GM12878 (cell line): ENCODE measurements around the gene NEB. TPM values are rescaled to one million over a fixed set of nuclear protein-coding genes. Genes with fewer than 3 reads are reported as not detected.

Source experiments
- ATAC-seq: fragments of 200-7000 bp; cut with Tn5 transposase; 3 replicates; pipeline ENCODE4 v1.9.1; 2020; ENCODE audit warnings: mild to moderate bottlenecking, moderate library complexity
- BruUV-seq: library from RNA; stranded (reverse); fragments of 400-500 nt; replicated peaks from 2 replicates; lab custom pipeline; 2021; lab: Mats Ljungman, UMichigan
- CTCF ChIA-PET: fragments of 300-600 bp; sonication (Branson Sonifier 250); formaldehyde crosslinking; extraction: SDS; loops from one replicate; lab custom pipeline; 2021; ENCODE audit warnings: inconsistent platforms; lab: Yijun Ruan, JAX
- POLR2A ChIA-PET: fragments of 350-600 bp; formaldehyde crosslinking; extraction: SDS; loops from one replicate; lab custom pipeline; 2021; ENCODE audit warnings: inconsistent platforms; lab: Charles Lee
- RAD21 ChIA-PET: fragments of 300-600 bp; sonication (Branson Sonifier 250); formaldehyde crosslinking; loops from one replicate; lab custom pipeline; 2023; ENCODE audit warnings: antibody characterized with exemption; ENCODE audit not compliant: unreplicated experiment; lab: Charles Lee
- SMC1A ChIA-PET: fragments of 300-600 bp; sonication (Branson Sonifier 250); formaldehyde crosslinking; loops from one replicate; lab custom pipeline; 2023; ENCODE audit not compliant: unreplicated experiment, uncharacterized antibody; lab: Charles Lee
- DNase-seq: peaks from one replicate; pipeline ENCODE4 v3.0.0-alpha.2; 2011; ENCODE audit warnings: low read depth, low spot score
- FAIRE-seq: peaks from 3 replicates; lab custom pipeline; 2011; peaks lifted over from hg19 to GRCh38; lab: Jason Lieb, UNC
- H2AFZ ChIP-seq: 2 replicates; pipeline ENCODE4 v1.6.0; 2011; ENCODE audit warnings: low read depth, low read length, control low read depth; ENCODE audit not compliant: control insufficient read depth
- H3K27ac ChIP-seq: 2 replicates; pipeline ENCODE4 v1.5.1; 2011; ENCODE audit warnings: control low read depth; ENCODE audit not compliant: control insufficient read depth, insufficient read depth
- H3K27me3 ChIP-seq, 2 experiments: replicated peaks in 1 of 2; 2 replicates each; pipeline versions ENCODE4 v1.6.0 to v1.6.1; 2011; ENCODE audit warnings: low read length in 1 of 2; ENCODE audit not compliant: control insufficient read depth in 2 of 2, insufficient read depth in 2 of 2
- H3K36me3 ChIP-seq, 2 experiments: 2 replicates each; pipeline ENCODE4 v1.5.1; 2011; ENCODE audit warnings: low read length in 1 of 2; ENCODE audit not compliant: control insufficient read depth in 2 of 2, insufficient read depth in 2 of 2
- H3K4me1 ChIP-seq: 2 replicates; pipeline ENCODE4 v1.6.1; 2011; ENCODE audit warnings: mild to moderate bottlenecking, low read length, moderate library complexity, mixed read lengths; ENCODE audit not compliant: control insufficient read depth, insufficient read depth
- H3K4me2 ChIP-seq: 2 replicates; pipeline ENCODE4 v1.6.0; 2011; ENCODE audit warnings: control low read depth; ENCODE audit not compliant: control insufficient read depth, insufficient read depth
- H3K4me3 ChIP-seq: fragments of 200-600 bp; sonication (generic); 2 replicates; pipeline ENCODE4 v1.5.1; 2016
- H3K79me2 ChIP-seq: 2 replicates; pipeline ENCODE4 v1.6.0; 2011; ENCODE audit warnings: low read length; ENCODE audit not compliant: control insufficient read depth, insufficient read depth
- H3K9ac ChIP-seq: 2 replicates; pipeline ENCODE4 v1.8.0; 2011; ENCODE audit warnings: low read length, control low read depth, mixed read lengths; ENCODE audit not compliant: control insufficient read depth, insufficient read depth
- H3K9me3 ChIP-seq: replicated peaks from 3 replicates; pipeline ENCODE4 v1.5.1; 2011; ENCODE audit warnings: mild to moderate bottlenecking, low read length; ENCODE audit not compliant: control insufficient read depth, insufficient read depth
- H4K20me1 ChIP-seq: 2 replicates; pipeline ENCODE4 v1.6.0; 2011; ENCODE audit not compliant: control insufficient read depth, insufficient read depth
- BCLAF1 ChIP-seq: fragments of 450-650 bp; IDR thresholded peaks from 2 replicates; pipeline ENCODE4 v1.6.1; 2017; ENCODE audit warnings: antibody characterized with exemption, mild to moderate bottlenecking, moderate library complexity
- CREB1 ChIP-seq: IDR thresholded peaks from 2 replicates; pipeline ENCODE4 v1.6.1; 2012; ENCODE audit warnings: low read depth, mild to moderate bottlenecking, inconsistent platforms
- HCFC1 ChIP-seq: fragments of 150-350 bp; IDR thresholded peaks from 2 replicates; pipeline ENCODE4 v1.6.1; 2014; ENCODE audit warnings: low read length
- HDAC6 ChIP-seq: fragments of 200-600 bp; sonication (generic); IDR thresholded peaks from one replicate; pipeline ENCODE4 v1.8.0; 2017; ENCODE audit warnings: antibody characterized with exemption; ENCODE audit not compliant: unreplicated experiment
- JUNB ChIP-seq: IDR thresholded peaks from 2 replicates; pipeline ENCODE4 v1.6.1; 2016; ENCODE audit warnings: antibody characterized with exemption, mild to moderate bottlenecking
- KAT2A ChIP-seq: conservative IDR thresholded peaks from 2 replicates; pipeline ENCODE4 v1.6.1; 2011; ENCODE audit warnings: low read depth, low read length; ENCODE audit not compliant: control insufficient read depth
- KLF5 ChIP-seq: fragments of 450-650 bp; IDR thresholded peaks from 2 replicates; pipeline ENCODE4 v1.6.1; 2014; ENCODE audit warnings: mild to moderate bottlenecking; ENCODE audit not compliant: partially characterized antibody
- SIN3A ChIP-seq: IDR thresholded peaks from 2 replicates; pipeline ENCODE4 v1.6.1; 2012; ENCODE audit warnings: low read depth, low read length, improper control_type of control experiment
- YY1 ChIP-seq: IDR thresholded peaks from 2 replicates; pipeline ENCODE4 v1.6.1; 2011; ENCODE audit warnings: low read depth, mild to moderate bottlenecking, low read length
- ZNF207 ChIP-seq: fragments of 450-650 bp; IDR thresholded peaks from 2 replicates; pipeline ENCODE4 v1.6.1; 2014; ENCODE audit warnings: antibody characterized with exemption, mild to moderate bottlenecking, borderline replicate concordance
- WGBS: methylation state at CpG from one replicate; pipeline ENCODE4 v1.1.6; 2016; ENCODE audit warnings: low lambda C conversion rate; ENCODE audit not compliant: insufficient replicate concordance, insufficient coverage; ENCODE audit errors: missing lambda C conversion rate; 5-methylcytosine and 5-hydroxymethylcytosine counted together
- in situ Hi-C: fragments of 300-500 bp; cut with MboI; formaldehyde crosslinking; loops from 9 replicates; pipeline ENCODE4 v1.14.3; 2018; ENCODE audit warnings: mixed read lengths
- intact Hi-C: fragments of 100-400 bp; cut with micrococcal nuclease; formaldehyde crosslinking; loops from one replicate; pipeline ENCODE4 v1.14.2; 2022; ENCODE audit not compliant: unreplicated experiment
- polyA plus RNA-seq, 11 experiments: library from polyadenylated mRNA; depleted of rRNA in 4 of 11; unstranded in 6 of 11; stranded (reverse) in 5 of 11; fragments of >200 nt; fragmentation: Nextera tagmentation in 4 of 11; fragmentation: Illumina TruSeq in 1 of 11; extraction: Ambion mirVana in 4 of 11; extraction: Trizol in 1 of 11; gene quantifications; 1 replicate in 1 of 11; 2 replicates in 10 of 11; pipeline versions ENCODE4 v1.2.1 to v1.2.3, GENCODE V29; 2011 to 2016; ENCODE audit warnings: inconsistent platforms in 2 of 11, missing spikeins in 2 of 11, low read depth in 1 of 11
- total RNA-seq, 4 experiments: library from RNA; depleted of rRNA in 3 of 4; stranded (reverse); fragments of >200 nt in 3 of 4; fragmentation: Illumina TruSeq in 1 of 4; extraction: Trizol in 1 of 4; gene quantifications; 2 replicates each; pipeline versions ENCODE4 v1.2.1 to v1.2.3, GENCODE V29; 2013 to 2021
- TF ChIP-seq, protein P1 (sequence below): IDR thresholded peaks from 2 replicates; pipeline ENCODE4 v1.6.1; 2012; ENCODE audit warnings: low read depth, low read length, improper control_type of control experiment
- TF ChIP-seq, protein P2 (sequence below): fragments of 450-650 bp; IDR thresholded peaks from 2 replicates; pipeline ENCODE4 v1.6.1; 2017; ENCODE audit warnings: mild to moderate bottlenecking
- TF ChIP-seq, protein P3 (sequence below): IDR thresholded peaks from 2 replicates; pipeline ENCODE4 v1.6.1; 2011; ENCODE audit warnings: low read depth, low read length, improper control_type of control experiment, borderline replicate concordance

The NEB gene
- total and polyA plus RNA-seq, 10 of the 15 experiments (the other 5 are each of a cell fraction or from before 2014, with no cell fraction given) = 0.04 to 0.77 (median 0.12) TPM

DNA sequence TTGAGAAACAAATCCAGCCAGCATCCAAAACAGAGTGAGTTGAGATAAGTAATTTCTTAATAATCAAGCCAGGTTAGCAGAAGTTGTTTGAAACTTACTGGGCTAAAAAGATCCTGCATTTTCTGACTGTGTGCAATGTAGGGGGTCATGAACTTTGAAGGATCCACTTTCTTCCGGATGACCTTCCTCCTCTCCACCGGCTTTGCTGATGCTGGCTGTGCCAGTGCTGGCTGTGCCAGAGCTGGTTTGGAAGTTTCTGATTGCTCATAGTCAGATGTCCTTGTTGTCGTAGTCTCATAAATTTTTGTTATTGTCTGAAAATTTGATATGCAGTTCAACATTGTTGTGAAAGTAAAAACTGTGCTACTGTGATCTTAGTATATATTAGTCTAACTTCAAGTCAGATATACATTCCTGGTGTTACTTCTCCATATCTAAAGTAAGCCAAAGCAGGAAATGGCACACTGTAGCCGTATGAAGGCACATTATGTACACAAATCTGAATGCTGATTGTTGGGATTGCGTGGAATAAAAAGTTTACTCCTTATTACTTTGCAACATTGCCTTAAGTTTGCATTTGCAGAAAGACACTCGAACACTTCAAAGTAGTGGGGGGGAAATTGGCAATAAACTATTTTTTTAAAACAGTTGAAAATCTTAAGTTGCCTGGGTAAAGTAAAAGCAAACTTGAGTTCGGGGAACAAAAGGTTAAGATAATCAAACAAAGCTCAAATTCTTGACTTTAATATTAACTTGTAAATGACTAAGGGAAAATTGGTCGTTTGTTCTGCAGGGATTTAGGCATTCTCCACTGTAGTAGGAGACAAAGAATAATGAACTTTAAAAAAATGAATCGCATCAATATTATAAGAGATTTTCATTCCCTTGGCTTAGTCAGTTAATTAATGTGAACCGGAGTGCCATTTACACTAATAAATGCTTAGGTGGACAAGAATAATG, 6.4 kb downstream of the NEB start:
- Histone ChIP-seq H2AFZ (no peak overlapping the region), H3K36me3 (no peaks in the 10 kb centered on the region), H3K79me2 (no peaks in the 10 kb centered on the region), H3K4me1 (peaks cover 16% of the 10 kb centered on the region), H3K4me2 (no peak overlapping the region), H3K27ac (no peak overlapping the region), H3K9me3 (no peaks in the 10 kb centered on the region), H3K27me3 (no peaks in the 10 kb centered on the region), H4K20me1 (no peaks in the 10 kb centered on the region), H3K9ac (no peak overlapping the region), H3K4me3 (no peak overlapping the region)
- intact Hi-C loops = no loop called here
- WGBS = 63% methylated on average over 10 of the region's 10 CpGs
- ChIA-PET POLR2A (no interaction called here), SMC1A (interaction anchor here (1.4 kb wide), 1 partner anchor 9 kb away, joined by 4 read pairs; no protein-coding TSS in a partner anchor), CTCF (interaction anchor here (0.6 to 1.4 kb wide), 2 partner anchors 9 to 292 kb away, joined by 3 read pairs; no protein-coding TSS in a partner anchor), RAD21 (no interaction called here)
- no peak for FAIRE-seq
- no peak for ATAC-seq
- DNase-seq = no peak
- no TSS peak for BruUV-seq
- in situ Hi-C loops = no loop called here
- TF ChIP-seq BCLAF1 = no peak
- TF ChIP-seq JUNB = no peak
- TF ChIP-seq, protein P1, sequence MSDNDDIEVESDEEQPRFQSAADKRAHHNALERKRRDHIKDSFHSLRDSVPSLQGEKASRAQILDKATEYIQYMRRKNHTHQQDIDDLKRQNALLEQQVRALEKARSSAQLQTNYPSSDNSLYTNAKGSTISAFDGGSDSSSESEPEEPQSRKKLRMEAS = no peak
- no peak for TF ChIP-seq KLF5
- TF ChIP-seq HCFC1 = no peak
- TF ChIP-seq HDAC6 = no peak
- TF ChIP-seq, protein P2, sequence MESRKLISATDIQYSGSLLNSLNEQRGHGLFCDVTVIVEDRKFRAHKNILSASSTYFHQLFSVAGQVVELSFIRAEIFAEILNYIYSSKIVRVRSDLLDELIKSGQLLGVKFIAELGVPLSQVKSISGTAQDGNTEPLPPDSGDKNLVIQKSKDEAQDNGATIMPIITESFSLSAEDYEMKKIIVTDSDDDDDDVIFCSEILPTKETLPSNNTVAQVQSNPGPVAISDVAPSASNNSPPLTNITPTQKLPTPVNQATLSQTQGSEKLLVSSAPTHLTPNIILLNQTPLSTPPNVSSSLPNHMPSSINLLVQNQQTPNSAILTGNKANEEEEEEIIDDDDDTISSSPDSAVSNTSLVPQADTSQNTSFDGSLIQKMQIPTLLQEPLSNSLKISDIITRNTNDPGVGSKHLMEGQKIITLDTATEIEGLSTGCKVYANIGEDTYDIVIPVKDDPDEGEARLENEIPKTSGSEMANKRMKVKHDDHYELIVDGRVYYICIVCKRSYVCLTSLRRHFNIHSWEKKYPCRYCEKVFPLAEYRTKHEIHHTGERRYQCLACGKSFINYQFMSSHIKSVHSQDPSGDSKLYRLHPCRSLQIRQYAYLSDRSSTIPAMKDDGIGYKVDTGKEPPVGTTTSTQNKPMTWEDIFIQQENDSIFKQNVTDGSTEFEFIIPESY = no peak
- no peak for TF ChIP-seq CREB1
- TF ChIP-seq, protein P3, sequence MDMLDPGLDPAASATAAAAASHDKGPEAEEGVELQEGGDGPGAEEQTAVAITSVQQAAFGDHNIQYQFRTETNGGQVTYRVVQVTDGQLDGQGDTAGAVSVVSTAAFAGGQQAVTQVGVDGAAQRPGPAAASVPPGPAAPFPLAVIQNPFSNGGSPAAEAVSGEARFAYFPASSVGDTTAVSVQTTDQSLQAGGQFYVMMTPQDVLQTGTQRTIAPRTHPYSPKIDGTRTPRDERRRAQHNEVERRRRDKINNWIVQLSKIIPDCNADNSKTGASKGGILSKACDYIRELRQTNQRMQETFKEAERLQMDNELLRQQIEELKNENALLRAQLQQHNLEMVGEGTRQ = no peak
- TF ChIP-seq KAT2A = no peak
- TF ChIP-seq SIN3A = no peak
- TF ChIP-seq YY1 = no peak
- no peak for TF ChIP-seq ZNF207
